ENCODE results near the gene USP22. TPM values are rescaled to one million over a fixed set of nuclear protein-coding genes. Genes with fewer than 3 reads are reported as not detected.

Gene USP22
- total and polyA plus RNA-seq, 2 donors (not counting 3 experiments of a cell fraction or from before 2014, with no cell fraction given), result 204 to 260 TPM

- Histone ChIP-seq H3K4me3 (replicated peaks in 1 of 3; ENCODE audit: insufficient read depth in 1 of 3, low read depth in 1 of 3, low read length in 3 of 3) (no peak overlapping the region), H3K9ac (replicated peaks; ENCODE audit: extremely low read depth, insufficient read depth, low read length) (no peak overlapping the region), H3K4me1 (ENCODE audit: control insufficient read depth, extremely low read depth, insufficient read depth, low read length) (no peaks in the 10 kb centered on the region), H3K36me3 (ENCODE audit: control insufficient read depth in 2 of 2, extremely low read depth in 1 of 2, insufficient read depth in 2 of 2, low read length in 2 of 2) (peaks cover 41 to 55% of the 10 kb centered on the region in 2 experiments), H3K4me2 (ENCODE audit: insufficient read depth, low read length) (no peak overlapping the region), H3K9me1 (replicated peaks; ENCODE audit: control insufficient read depth, extremely low read depth, insufficient read depth, low read length) (no peaks in the 10 kb centered on the region), H3K27ac (ENCODE audit: insufficient read depth, low read depth, low read length) (no peak overlapping the region), H4K20me1 (replicated peaks; ENCODE audit: control insufficient read depth, extremely low read depth, insufficient read depth, low read length) (no peaks in the 10 kb centered on the region), H3K27me3 (ENCODE audit: control insufficient read depth in 2 of 2, insufficient read depth in 2 of 2, low read length in 2 of 2) (no peaks in the 10 kb centered on the region), H3K79me2 (ENCODE audit: control insufficient read depth, insufficient read depth, low read length) (peaks cover 21% of the 10 kb centered on the region), H2AFZ (ENCODE audit: low read depth, low read length) (no peak overlapping the region), H3K9me3 (replicated peaks; ENCODE audit: control insufficient read depth, insufficient read depth, low read length) (no peaks in the 10 kb centered on the region)
- TF ChIP-seq JUN (IDR thresholded peaks at IDR 0.05; ENCODE audit: borderline replicate concordance, insufficient read depth, insufficient read length, low read depth) (no peak), POLR2AphosphoS5 (IDR thresholded peaks at IDR 0.05; ENCODE audit: insufficient read depth, low read depth, low read length) (peak; percentile 4)
- no TSS peak for BruUV-seq (replicated peaks)
- dilution Hi-C loops (cut with MboI; ENCODE audit: extremely low pct_ligation_motif_present, low sequenced_read_pairs) (no loop called here), intact Hi-C loops (cut with micrococcal nuclease) (no loop called here)
- CTCF ChIA-PET, result interaction anchor here (1.7 kb wide), 1 partner anchor 9 kb away, joined by 9 read pairs; no protein-coding TSS in a partner anchor
- POLR2A ChIA-PET, result no interaction called here
- no peak for DNase-seq (ENCODE audit: low read depth, low spot score)
- FAIRE-seq, result no peak
Observed at GRCh38 chr17:21001813-21002221, 41.0 kb downstream of the USP22 start.

- Histone ChIP-seq H4K20me1 (replicated peaks; ENCODE audit: control insufficient read depth, extremely low read depth, insufficient read depth, low read length) (no peaks in the 10 kb centered on the region), H3K9me3 (replicated peaks; ENCODE audit: control insufficient read depth, insufficient read depth, low read length) (no peaks in the 10 kb centered on the region), H2AFZ (ENCODE audit: low read depth, low read length) (no peak overlapping the region), H3K79me2 (ENCODE audit: control insufficient read depth, insufficient read depth, low read length) (peaks cover 21% of the 10 kb centered on the region), H3K27me3 (ENCODE audit: control insufficient read depth in 2 of 2, insufficient read depth in 2 of 2, low read length in 2 of 2) (no peaks in the 10 kb centered on the region), H3K36me3 (ENCODE audit: control insufficient read depth in 2 of 2, extremely low read depth in 1 of 2, insufficient read depth in 2 of 2, low read length in 2 of 2) (peaks cover 39 to 52% of the 10 kb centered on the region in 2 experiments), H3K27ac (ENCODE audit: insufficient read depth, low read depth, low read length) (no peak overlapping the region), H3K4me2 (ENCODE audit: insufficient read depth, low read length) (no peak overlapping the region), H3K9ac (replicated peaks; ENCODE audit: extremely low read depth, insufficient read depth, low read length) (no peak overlapping the region), H3K9me1 (replicated peaks; ENCODE audit: control insufficient read depth, extremely low read depth, insufficient read depth, low read length) (no peaks in the 10 kb centered on the region), H3K4me3 (replicated peaks in 1 of 3; ENCODE audit: insufficient read depth in 1 of 3, low read depth in 1 of 3, low read length in 3 of 3) (no peak overlapping the region), H3K4me1 (ENCODE audit: control insufficient read depth, extremely low read depth, insufficient read depth, low read length) (no peaks in the 10 kb centered on the region)
- TF ChIP-seq CTCF (IDR thresholded peaks at IDR 0.05; ENCODE audit: extremely low read depth in 1 of 2, insufficient read depth in 1 of 2, low read depth in 1 of 2, low read length in 2 of 2), result no peak
- no peak for TF ChIP-seq MYC (IDR thresholded peaks at IDR 0.05; ENCODE audit: low read depth, low read length)
- TF ChIP-seq POLR2A (IDR thresholded peaks at IDR 0.05; ENCODE audit: low read depth, low read length), result no peak
- TF ChIP-seq GATA2 (IDR thresholded peaks at IDR 0.05; ENCODE audit: insufficient read depth, insufficient read length, low read depth, low read length), result no peak
- no peak for DNase-seq (ENCODE audit: low read depth, low spot score)
- CTCF ChIA-PET, result interaction anchor here (1.7 kb wide), 1 partner anchor 8 kb away, joined by 9 read pairs; no protein-coding TSS in a partner anchor
- intact Hi-C loops (cut with micrococcal nuclease), result no loop called here
- no peak for FAIRE-seq
- dilution Hi-C loops (cut with MboI; ENCODE audit: extremely low pct_ligation_motif_present, low sequenced_read_pairs), result no loop called here
- TSS peak; percentile 22 for BruUV-seq (replicated peaks)
- POLR2A ChIA-PET, result no interaction called here
Observed at GRCh38 chr17:21001111-21001812, 41.5 kb downstream of the USP22 start.
